ENCODE data around the gene TDRKH.
"Not testable (repeated sequence)": the region's sequence is repeated elsewhere in the genome, so short reads cannot be mapped to it uniquely, and the experiment has no call there.

The TDRKH gene

DNA sequence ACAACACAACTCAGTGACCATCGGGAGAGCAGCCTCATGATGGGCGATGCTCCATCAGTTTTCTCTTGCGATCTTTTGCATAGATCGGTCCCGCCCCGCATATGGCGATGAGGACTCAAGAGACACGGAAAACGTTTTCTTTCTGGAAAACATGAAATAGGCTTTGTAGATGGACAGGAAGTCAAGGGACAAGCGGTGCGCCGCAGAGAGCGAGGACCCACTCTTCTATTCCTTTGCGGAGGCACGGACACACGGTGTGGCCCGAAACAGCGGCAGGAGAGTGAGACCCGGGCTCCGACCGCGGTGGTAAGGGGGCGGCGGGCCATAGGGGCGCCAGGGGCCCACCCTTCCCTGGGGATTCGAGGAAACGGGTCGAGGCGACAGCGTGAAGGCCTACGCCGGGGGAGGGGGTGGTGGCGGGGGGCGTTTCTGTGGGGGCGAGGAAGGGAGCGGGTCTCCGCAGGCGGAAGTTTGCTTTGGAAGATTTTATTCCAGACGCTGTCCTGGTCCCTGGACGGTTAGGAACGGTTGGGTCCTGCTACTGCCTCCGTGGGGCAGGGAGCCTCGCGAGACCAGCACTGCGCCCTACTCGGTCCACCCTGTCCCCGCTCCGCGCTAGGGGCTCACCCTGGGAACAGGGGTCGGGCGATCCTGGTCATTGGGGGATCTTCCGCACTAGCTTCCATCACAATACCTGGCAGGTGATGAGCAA, 796 bp upstream of the TDRKH start:
- peak overlapping the region; percentile 78 for H3K4me3 ChIP-seq (ENCODE audit: low read depth, low read length)
- TF ChIP-seq, protein P1, sequence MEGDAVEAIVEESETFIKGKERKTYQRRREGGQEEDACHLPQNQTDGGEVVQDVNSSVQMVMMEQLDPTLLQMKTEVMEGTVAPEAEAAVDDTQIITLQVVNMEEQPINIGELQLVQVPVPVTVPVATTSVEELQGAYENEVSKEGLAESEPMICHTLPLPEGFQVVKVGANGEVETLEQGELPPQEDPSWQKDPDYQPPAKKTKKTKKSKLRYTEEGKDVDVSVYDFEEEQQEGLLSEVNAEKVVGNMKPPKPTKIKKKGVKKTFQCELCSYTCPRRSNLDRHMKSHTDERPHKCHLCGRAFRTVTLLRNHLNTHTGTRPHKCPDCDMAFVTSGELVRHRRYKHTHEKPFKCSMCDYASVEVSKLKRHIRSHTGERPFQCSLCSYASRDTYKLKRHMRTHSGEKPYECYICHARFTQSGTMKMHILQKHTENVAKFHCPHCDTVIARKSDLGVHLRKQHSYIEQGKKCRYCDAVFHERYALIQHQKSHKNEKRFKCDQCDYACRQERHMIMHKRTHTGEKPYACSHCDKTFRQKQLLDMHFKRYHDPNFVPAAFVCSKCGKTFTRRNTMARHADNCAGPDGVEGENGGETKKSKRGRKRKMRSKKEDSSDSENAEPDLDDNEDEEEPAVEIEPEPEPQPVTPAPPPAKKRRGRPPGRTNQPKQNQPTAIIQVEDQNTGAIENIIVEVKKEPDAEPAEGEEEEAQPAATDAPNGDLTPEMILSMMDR (conservative IDR thresholded peaks at IDR 0.05; ENCODE audit: low read depth, low read length), result no peak
- DNase-seq (ENCODE audit: low read depth), result no peak

DNA sequence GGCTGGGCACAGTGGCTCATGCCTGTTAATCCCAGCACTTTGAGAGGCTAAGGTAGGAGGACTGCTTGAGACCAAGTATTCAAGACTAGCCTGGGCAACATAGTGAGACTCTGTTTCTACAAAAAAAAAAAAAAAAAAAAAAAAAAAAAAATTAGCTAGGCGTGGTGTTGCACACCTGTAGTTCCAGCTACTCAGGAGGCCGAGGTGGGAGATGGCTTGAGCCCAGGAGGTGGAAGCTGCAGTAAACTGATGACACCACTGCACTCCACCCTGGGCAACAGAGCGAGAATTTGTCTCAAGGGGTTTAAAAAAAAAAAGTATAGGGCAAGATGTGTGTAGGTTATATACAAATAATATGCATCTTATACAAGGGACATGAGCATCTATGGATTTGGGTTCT, 2.6 kb downstream of the TDRKH start:
- TF ChIP-seq, protein P1 (conservative IDR thresholded peaks at IDR 0.05; ENCODE audit: low read depth, low read length), result no peak
- H3K4me3 ChIP-seq (ENCODE audit: low read depth, low read length), result no peak overlapping the region
- no peak for DNase-seq (ENCODE audit: low read depth)

DNA sequence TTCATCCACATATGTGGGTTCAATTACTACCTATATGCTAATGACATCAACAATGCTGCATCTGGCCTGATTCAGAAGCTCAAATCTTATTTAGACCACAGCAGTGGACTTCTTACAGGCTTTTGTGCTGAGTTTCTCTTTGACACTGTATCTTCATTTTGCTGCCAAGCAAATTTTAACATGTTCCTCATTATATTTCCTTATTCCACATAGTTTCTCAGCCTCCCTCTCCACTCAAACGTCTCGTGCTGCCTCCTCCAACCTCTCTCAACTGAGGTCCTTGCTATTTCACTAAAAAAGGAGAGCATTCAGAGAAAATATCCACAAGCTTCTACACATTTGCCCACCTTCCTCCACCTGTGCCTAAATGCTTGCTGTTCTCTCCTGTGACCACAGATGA, 6.5 kb downstream of the TDRKH start:
- no peak for DNase-seq (ENCODE audit: low read depth)
- TF ChIP-seq, protein P1 (conservative IDR thresholded peaks at IDR 0.05; ENCODE audit: low read depth, low read length), result no peak
- no peak overlapping the region for H3K4me3 ChIP-seq (ENCODE audit: low read depth, low read length)

DNA sequence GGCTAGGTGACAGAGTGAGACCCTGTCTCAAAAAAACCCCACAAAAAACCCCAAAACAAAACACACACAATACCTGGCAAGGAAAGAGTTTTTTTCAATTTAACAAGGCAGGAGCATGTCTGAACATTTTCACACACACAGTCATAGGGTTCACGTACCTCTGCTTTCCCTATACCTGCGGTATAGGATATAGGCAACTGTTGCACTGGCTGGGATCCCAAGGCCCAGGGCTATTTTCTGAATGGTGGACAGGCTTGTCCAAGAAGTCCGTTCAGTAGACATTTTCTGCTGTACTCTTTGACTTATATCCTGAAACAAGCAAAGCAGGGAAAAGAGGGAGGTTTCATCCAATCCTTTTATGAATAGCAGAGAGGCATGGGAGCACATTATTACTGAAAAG, 7.6 kb downstream of the TDRKH start:
- DNase-seq (ENCODE audit: low read depth), result no peak
- TF ChIP-seq, protein P1 (conservative IDR thresholded peaks at IDR 0.05; ENCODE audit: low read depth, low read length), result no peak
- no peak overlapping the region for H3K4me3 ChIP-seq (ENCODE audit: low read depth, low read length)

DNA sequence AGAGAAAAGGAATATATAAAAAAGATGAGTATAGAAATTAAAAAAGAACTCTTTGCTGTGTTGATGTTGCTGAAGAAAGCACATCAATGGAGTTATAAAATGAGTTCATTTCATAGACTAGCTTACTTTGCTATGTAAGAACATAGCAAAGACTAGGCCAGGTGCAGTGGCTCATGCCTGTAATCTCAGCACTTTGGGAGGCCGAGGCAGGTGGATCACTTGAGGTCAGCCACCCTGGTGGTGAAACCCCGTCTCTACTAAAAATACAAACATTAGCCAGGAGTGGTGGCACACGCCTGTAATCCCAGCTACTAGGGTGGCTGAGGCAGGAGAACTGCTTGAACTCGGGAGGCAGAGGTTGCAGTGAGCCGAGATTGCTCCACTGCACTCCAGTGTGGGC, 8.3 kb downstream of the TDRKH start:
- not testable (repeated sequence) for DNase-seq (ENCODE audit: low read depth)

DNA sequence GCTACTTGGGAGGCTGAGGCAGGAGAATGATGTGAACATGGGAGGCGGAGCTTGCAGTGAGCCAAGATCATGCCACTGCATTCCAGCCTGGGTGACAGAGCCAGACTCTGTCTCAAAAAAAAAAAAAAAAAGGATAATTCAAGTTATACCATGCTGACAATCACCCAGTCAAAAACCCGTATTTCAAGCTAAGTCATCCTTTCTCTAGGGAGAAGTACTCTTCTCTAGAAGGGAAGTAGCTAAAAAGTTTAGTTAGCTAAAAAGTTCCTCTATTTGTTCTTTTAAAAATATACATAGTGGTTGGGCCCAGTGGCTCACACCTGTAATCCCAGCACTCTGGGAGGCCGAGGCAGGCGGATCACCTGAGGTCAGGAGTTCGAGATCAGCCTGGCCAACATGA, 9.6 kb downstream of the TDRKH start:
- not testable (repeated sequence) for H3K4me3 ChIP-seq (ENCODE audit: low read depth, low read length); DNase-seq (ENCODE audit: low read depth)

More for the DNA sequence above, 8.3 kb downstream of the TDRKH start:
- H3K4me3 ChIP-seq (ENCODE audit: low read depth, low read length), result not testable (repeated sequence)

DNA sequence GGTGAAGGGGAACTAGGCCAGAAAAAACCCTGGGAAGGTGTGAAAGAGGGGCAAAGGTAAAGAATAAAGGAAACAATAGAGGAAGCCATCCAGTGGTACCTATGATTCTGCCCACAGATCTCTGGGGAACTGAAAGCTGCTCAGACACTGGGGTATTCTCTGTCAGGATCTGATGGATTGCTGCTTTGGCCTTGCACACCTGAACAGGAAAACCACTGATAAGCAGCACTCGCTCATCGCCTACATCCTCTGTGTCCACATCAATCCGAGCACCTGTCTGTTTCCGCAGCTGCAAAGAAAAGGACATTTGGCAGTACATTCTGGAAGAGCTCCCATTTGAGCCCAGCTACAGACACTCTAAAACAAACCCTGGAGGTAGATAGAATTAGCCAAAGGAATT, 10.4 kb downstream of the TDRKH start:
- TF ChIP-seq, protein P1 (conservative IDR thresholded peaks at IDR 0.05; ENCODE audit: low read depth, low read length), result no peak
- no peak for DNase-seq (ENCODE audit: low read depth)
- no peak overlapping the region for H3K4me3 ChIP-seq (ENCODE audit: low read depth, low read length)

DNA sequence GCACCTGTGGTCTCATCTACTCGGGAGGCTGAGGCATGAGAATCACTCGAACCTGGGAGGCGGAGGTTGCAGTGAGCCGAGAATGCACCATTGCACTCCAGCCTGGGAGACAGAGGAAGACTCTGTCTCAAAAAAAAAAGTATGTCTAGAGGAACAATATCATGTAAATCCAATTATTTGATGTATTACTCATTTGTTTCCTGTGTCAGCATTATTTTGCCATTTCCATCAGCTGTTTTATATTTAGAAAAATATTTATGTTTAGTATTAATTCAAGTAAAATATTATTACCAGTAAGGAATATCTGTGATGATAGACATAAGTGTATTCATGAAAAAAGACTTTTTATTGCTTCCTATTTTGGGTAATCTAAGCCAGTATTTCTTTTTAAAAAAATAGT, 13.0 kb downstream of the TDRKH start:
- no peak overlapping the region for H3K4me3 ChIP-seq (ENCODE audit: low read depth, low read length)
- no peak for DNase-seq (ENCODE audit: low read depth)
- TF ChIP-seq, protein P1 (conservative IDR thresholded peaks at IDR 0.05; ENCODE audit: low read depth, low read length), result no peak

Data from choroid plexus epithelial cell (primary cell).